GM18511 (cell line): ENCODE results near the gene STEAP1B.
A peak's percentile ranks its signal among the peaks of the same experiment; 100 is the strongest.
"Not testable (repeated sequence)": the region's sequence is repeated elsewhere in the genome, so short reads cannot be mapped to it uniquely, and the experiment has no call there.

Experiments used
- ATAC-seq: cut with Tn5 transposase; IDR thresholded peaks from one replicate; pipeline ENCODE4 v1.9.1; 2021; ENCODE audit warnings: mild to moderate bottlenecking, moderate library complexity; ENCODE audit not compliant: unreplicated experiment

Gene STEAP1B

GRCh38 chr7:22460363-22460988 lies 39.5 kb downstream of the STEAP1B start:
- no peak for ATAC-seq

GRCh38 chr7:22457471-22457870 lies 42.5 kb downstream of the STEAP1B start:
- no peak for ATAC-seq

- ATAC-seq, result no peak
These were observed 45.5 kb downstream of the STEAP1B start for GRCh38 chr7:22454446-22454845.

GRCh38 chr7:22452960-22453558 lies 46.9 kb downstream of the STEAP1B start:
- ATAC-seq, result no peak

- peak; percentile 25 for ATAC-seq
These were observed 47.6 kb downstream of the STEAP1B start for GRCh38 chr7:22452142-22452959.

GRCh38 chr7:22450013-22450412 lies 50.0 kb downstream of the STEAP1B start:
- ATAC-seq, result not testable (repeated sequence)

GRCh38 chr7:22447762-22448161 lies 52.2 kb downstream of the STEAP1B start:
- ATAC-seq, result peak; percentile 77

- ATAC-seq, result peak; percentile 29
These were observed 53.0 kb downstream of the STEAP1B start for GRCh38 chr7:22447008-22447407.

GRCh38 chr7:22445853-22446252 lies 54.1 kb downstream of the STEAP1B start:
- ATAC-seq, result no peak

GRCh38 chr7:22445140-22445743 lies 54.7 kb downstream of the STEAP1B start:
- peak; percentile 49 for ATAC-seq

GRCh38 chr7:22444181-22444971 lies 55.6 kb downstream of the STEAP1B start:
- peak; percentile 21 for ATAC-seq

- ATAC-seq, result no peak
These were observed 56.4 kb downstream of the STEAP1B start for GRCh38 chr7:22443370-22444180.

GRCh38 chr7:22442882-22443369 lies 57.1 kb downstream of the STEAP1B start:
- ATAC-seq, result no peak

- no peak for ATAC-seq
These were observed 57.7 kb downstream of the STEAP1B start for GRCh38 chr7:22442187-22442881.

GRCh38 chr7:22441157-22441556 lies 58.8 kb downstream of the STEAP1B start:
- ATAC-seq, result no peak

GRCh38 chr7:22438994-22439393 lies 61.0 kb downstream of the STEAP1B start:
- peak; percentile 55 for ATAC-seq

GRCh38 chr7:22436552-22436951 lies 63.4 kb downstream of the STEAP1B start:
- not testable (repeated sequence) for ATAC-seq

GRCh38 chr7:22435720-22436119 lies 64.3 kb downstream of the STEAP1B start:
- ATAC-seq, result peak; percentile 28

- peak; percentile 86 for ATAC-seq
These were observed 64.9 kb downstream of the STEAP1B start for GRCh38 chr7:22435105-22435504.
